ENCODE data around the gene ME3.
"Not testable (repeated sequence)": the region's sequence is repeated elsewhere in the genome, so short reads cannot be mapped to it uniquely, and the experiment has no call there.

The ME3 gene

GRCh38 chr11:86660088-86660487 lies 12.3 kb downstream of the ME3 start:
- no peak for TF ChIP-seq CTCF (IDR thresholded peaks at IDR 0.05; ENCODE audit: low read length)
- no peak for TF ChIP-seq EZH2phosphoT487 (IDR thresholded peaks at IDR 0.05; ENCODE audit: low read length)
- no peak for TF ChIP-seq EZH2 (optimal IDR thresholded peaks at IDR 0.05; ENCODE audit: low read depth, low read length)

GRCh38 chr11:86658534-86658933 lies 13.9 kb downstream of the ME3 start:
- Histone ChIP-seq H3K9me2 (replicated peaks; ENCODE audit: insufficient read depth, low read length) (no peaks in the 10 kb centered on the region), H3K4me2 (ENCODE audit: low read depth, low read length) (no peak overlapping the region), H3K36me3 (replicated peaks; ENCODE audit: insufficient read depth, low read length) (no peaks in the 10 kb centered on the region), H3F3A (ENCODE audit: insufficient read depth, low read length) (no peaks in the 10 kb centered on the region), H3K4me1 (ENCODE audit: low read length) (no peaks in the 10 kb centered on the region), H4K20me1 (ENCODE audit: insufficient read depth, low read length) (no peaks in the 10 kb centered on the region), H3K9me3 (replicated peaks; ENCODE audit: insufficient read depth, low read length) (no peaks in the 10 kb centered on the region), H2AFZ (ENCODE audit: low read length) (no peak overlapping the region), H3K4me3 (ENCODE audit: low read length) (no peak overlapping the region), H3K27ac (ENCODE audit: low read length) (no peak overlapping the region), H3K79me2 (ENCODE audit: low read length) (no peaks in the 10 kb centered on the region), H3K27me3 (replicated peaks; ENCODE audit: insufficient read depth, low read length) (no peaks in the 10 kb centered on the region), H3K9ac (ENCODE audit: low read length) (no peak overlapping the region)
- DNase-seq = no peak
- TF ChIP-seq EZH2phosphoT487 (IDR thresholded peaks at IDR 0.05; ENCODE audit: low read length) (no peak), CTCF (IDR thresholded peaks at IDR 0.05; ENCODE audit: low read length) (no peak), EZH2 (optimal IDR thresholded peaks at IDR 0.05; ENCODE audit: low read depth, low read length) (no peak)

More at GRCh38 chr11:86660088-86660487, 12.3 kb downstream of the ME3 start:
- Histone ChIP-seq H3K4me1 (ENCODE audit: low read length) (no peaks in the 10 kb centered on the region), H3K27ac (ENCODE audit: low read length) (no peak overlapping the region), H3K36me3 (replicated peaks; ENCODE audit: insufficient read depth, low read length) (no peaks in the 10 kb centered on the region), H3K4me3 (ENCODE audit: low read length) (no peak overlapping the region), H4K20me1 (ENCODE audit: insufficient read depth, low read length) (no peaks in the 10 kb centered on the region), H3K9me3 (replicated peaks; ENCODE audit: insufficient read depth, low read length) (no peaks in the 10 kb centered on the region), H3K79me2 (ENCODE audit: low read length) (no peaks in the 10 kb centered on the region), H3K9ac (ENCODE audit: low read length) (no peak overlapping the region), H3K9me2 (replicated peaks; ENCODE audit: insufficient read depth, low read length) (no peaks in the 10 kb centered on the region), H2AFZ (ENCODE audit: low read length) (no peak overlapping the region), H3K4me2 (ENCODE audit: low read depth, low read length) (no peak overlapping the region), H3K27me3 (replicated peaks; ENCODE audit: insufficient read depth, low read length) (no peaks in the 10 kb centered on the region), H3F3A (ENCODE audit: insufficient read depth, low read length) (no peaks in the 10 kb centered on the region)
- DNase-seq = no peak

- not testable (repeated sequence) for H3K4me1 ChIP-seq (ENCODE audit: low read length); H3K9ac ChIP-seq (ENCODE audit: low read length); H2AFZ ChIP-seq (ENCODE audit: low read length); H3K27ac ChIP-seq (ENCODE audit: low read length); H3K79me2 ChIP-seq (ENCODE audit: low read length); H3K4me3 ChIP-seq (ENCODE audit: low read length); H3K9me3 ChIP-seq (replicated peaks; ENCODE audit: insufficient read depth, low read length); H3F3A ChIP-seq (ENCODE audit: insufficient read depth, low read length); H3K4me2 ChIP-seq (ENCODE audit: low read depth, low read length); H3K9me2 ChIP-seq (replicated peaks; ENCODE audit: insufficient read depth, low read length); DNase-seq; H4K20me1 ChIP-seq (ENCODE audit: insufficient read depth, low read length); H3K27me3 ChIP-seq (replicated peaks; ENCODE audit: insufficient read depth, low read length); H3K36me3 ChIP-seq (replicated peaks; ENCODE audit: insufficient read depth, low read length)
These were observed 27.2 kb downstream of the ME3 start for GRCh38 chr11:86645212-86645611.

- no peaks in the 10 kb centered on the region for H3K36me3 ChIP-seq (replicated peaks; ENCODE audit: insufficient read depth, low read length)
- DNase-seq = no peak
- no peak overlapping the region for H3K4me2 ChIP-seq (ENCODE audit: low read depth, low read length)
- no peaks in the 10 kb centered on the region for H3K27me3 ChIP-seq (replicated peaks; ENCODE audit: insufficient read depth, low read length)
- no peak overlapping the region for H3K4me3 ChIP-seq (ENCODE audit: low read length)
- H3K9me2 ChIP-seq (replicated peaks; ENCODE audit: insufficient read depth, low read length) = no peaks in the 10 kb centered on the region
- TF ChIP-seq EZH2phosphoT487 (IDR thresholded peaks at IDR 0.05; ENCODE audit: low read length) = no peak
- TF ChIP-seq EZH2 (optimal IDR thresholded peaks at IDR 0.05; ENCODE audit: low read depth, low read length) = no peak
- no peak overlapping the region for H2AFZ ChIP-seq (ENCODE audit: low read length)
- H3K27ac ChIP-seq (ENCODE audit: low read length) = no peak overlapping the region
- no peaks in the 10 kb centered on the region for H4K20me1 ChIP-seq (ENCODE audit: insufficient read depth, low read length)
- H3K9me3 ChIP-seq (replicated peaks; ENCODE audit: insufficient read depth, low read length) = no peaks in the 10 kb centered on the region
- no peaks in the 10 kb centered on the region for H3K79me2 ChIP-seq (ENCODE audit: low read length)
- no peak overlapping the region for H3K9ac ChIP-seq (ENCODE audit: low read length)
- no peaks in the 10 kb centered on the region for H3F3A ChIP-seq (ENCODE audit: insufficient read depth, low read length)
- no peaks in the 10 kb centered on the region for H3K4me1 ChIP-seq (ENCODE audit: low read length)
These were observed 28.1 kb downstream of the ME3 start for GRCh38 chr11:86644291-86644690.

Measured in MM.1S (cell line).